Osteoblast (primary cell): ENCODE results near the gene REL. TPM values are rescaled to one million over a fixed set of nuclear protein-coding genes. Genes with fewer than 3 reads are reported as not detected.

Experiments
- DNase-seq: peaks from one replicate; pipeline ENCODE4 v3.0.0; 2011; ENCODE audit warnings: low spot score, mixed read lengths; ENCODE audit not compliant: insufficient read length; ENCODE audit errors: missing footprints
- H2AFZ ChIP-seq: 2 replicates; pipeline ENCODE4 v1.6.0; 2011; ENCODE audit warnings: mild to moderate bottlenecking, low read length
- H3K27ac ChIP-seq: 2 replicates; pipeline ENCODE4 v1.5.1; 2011; ENCODE audit warnings: mild to moderate bottlenecking, low read depth, low read length, moderate library complexity
- H3K27me3 ChIP-seq: 2 replicates; pipeline ENCODE4 v1.6.0; 2012; ENCODE audit warnings: mild to moderate bottlenecking, control low read depth, inconsistent platforms, low read length, moderate library complexity; ENCODE audit not compliant: insufficient read depth
- H3K36me3 ChIP-seq: 2 replicates; pipeline ENCODE4 v1.5.1; 2011; ENCODE audit warnings: mild to moderate bottlenecking, low read length, control low read depth, moderate library complexity; ENCODE audit not compliant: insufficient read depth
- H3K4me1 ChIP-seq: 2 replicates; pipeline ENCODE4 v1.5.1; 2011; ENCODE audit warnings: mild to moderate bottlenecking, low read length, control low read depth, moderate library complexity; ENCODE audit not compliant: insufficient read depth
- H3K4me2 ChIP-seq: 2 replicates; pipeline ENCODE4 v1.6.0; 2011; ENCODE audit warnings: mild to moderate bottlenecking, low read length; ENCODE audit not compliant: insufficient read depth
- H3K4me3 ChIP-seq: fragments of 200-600 bp; sonication (generic); 3 replicates; pipeline ENCODE4 v1.5.1; 2012; ENCODE audit warnings: mild to moderate bottlenecking, low read length, inconsistent platforms; ENCODE audit not compliant: insufficient read depth
- H3K79me2 ChIP-seq: 2 replicates; pipeline ENCODE4 v1.6.0; 2012; ENCODE audit warnings: mild to moderate bottlenecking, low read length, control low read depth, inconsistent platforms; ENCODE audit not compliant: insufficient read depth
- H3K9me3 ChIP-seq: 2 replicates; pipeline ENCODE4 v1.5.1; 2011; ENCODE audit warnings: low read depth, low read length, control low read depth
- H4K20me1 ChIP-seq: 2 replicates; pipeline ENCODE4 v1.6.0; 2012; ENCODE audit warnings: mild to moderate bottlenecking, low read length, control low read depth; ENCODE audit not compliant: insufficient read depth
- CTCF ChIP-seq: IDR thresholded peaks from 2 replicates; pipeline ENCODE4 v1.5.1; 2011; ENCODE audit warnings: mild to moderate bottlenecking, low read depth, low read length, moderate library complexity; ENCODE audit errors: extremely low read depth
- total RNA-seq: library from RNA; depleted of rRNA; stranded (reverse); fragments of >200 nt; gene quantifications from 2 replicates; pipeline ENCODE4 v1.2.3, GENCODE V29; 2012

REL gene
- total RNA-seq, 1 donor = 6.2 TPM

- Histone ChIP-seq H3K27ac (peak overlapping the region; percentile 60), H3K4me1 (peaks cover 22% of the 10 kb centered on the region), H3K9me3 (no peaks in the 10 kb centered on the region), H3K4me2 (peak overlapping the region; percentile 37), H4K20me1 (no peaks in the 10 kb centered on the region), H3K4me3 (no peak overlapping the region), H3K27me3 (no peaks in the 10 kb centered on the region), H3K79me2 (no peaks in the 10 kb centered on the region), H2AFZ (no peak overlapping the region), H3K36me3 (no peaks in the 10 kb centered on the region)
- no peak for TF ChIP-seq CTCF
- no peak for DNase-seq
Observed at GRCh38 chr2:60961457-60961856, 80.1 kb downstream of the REL start.

- no peak for DNase-seq
- Histone ChIP-seq H2AFZ (no peak overlapping the region), H3K27me3 (no peaks in the 10 kb centered on the region), H3K27ac (no peak overlapping the region), H3K9me3 (no peaks in the 10 kb centered on the region), H3K4me1 (peaks cover 22% of the 10 kb centered on the region), H3K36me3 (no peaks in the 10 kb centered on the region), H3K4me2 (no peak overlapping the region), H3K79me2 (no peaks in the 10 kb centered on the region), H4K20me1 (no peaks in the 10 kb centered on the region), H3K4me3 (no peak overlapping the region)
- TF ChIP-seq CTCF = no peak
Observed at GRCh38 chr2:60962528-60962927, 81.2 kb downstream of the REL start.

- Histone ChIP-seq H3K9me3 (no peaks in the 10 kb centered on the region), H2AFZ (no peak overlapping the region), H3K79me2 (no peaks in the 10 kb centered on the region), H4K20me1 (no peaks in the 10 kb centered on the region), H3K4me3 (no peak overlapping the region), H3K27me3 (no peaks in the 10 kb centered on the region), H3K27ac (no peak overlapping the region), H3K36me3 (no peaks in the 10 kb centered on the region), H3K4me1 (peaks cover 22% of the 10 kb centered on the region), H3K4me2 (no peak overlapping the region)
- no peak for TF ChIP-seq CTCF
- DNase-seq = peak; percentile 10
Observed at GRCh38 chr2:60963190-60963589, 81.8 kb downstream of the REL start.

GRCh38 chr2:60964651-60965498 lies 83.5 kb downstream of the REL start:
- no peaks in the 10 kb centered on the region for H4K20me1 ChIP-seq
- H3K36me3 ChIP-seq = no peaks in the 10 kb centered on the region
- H3K4me3 ChIP-seq = no peak overlapping the region
- peak overlapping the region; percentile 53 for H2AFZ ChIP-seq
- no peaks in the 10 kb centered on the region for H3K79me2 ChIP-seq
- H3K27me3 ChIP-seq = no peaks in the 10 kb centered on the region
- H3K9me3 ChIP-seq = no peaks in the 10 kb centered on the region
- DNase-seq = no peak
- no peak for TF ChIP-seq CTCF
- H3K27ac ChIP-seq = no peak overlapping the region
- peaks cover 14% of the 10 kb centered on the region for H3K4me1 ChIP-seq
- no peak overlapping the region for H3K4me2 ChIP-seq
